Hair follicle dermal papilla cell (primary cell): ENCODE data around the gene SP9. TPM values are rescaled to one million over a fixed set of nuclear protein-coding genes. Genes with fewer than 3 reads are reported as not detected.

Source experiments
- total RNA-seq: library from RNA; depleted of rRNA; stranded (reverse); fragments of >200 nt; gene quantifications from 2 replicates; pipeline ENCODE4 v1.2.3, GENCODE V29; 2012

Gene SP9
- under 0.01 and 0.12 TPM in 2 replicates for total RNA-seq

GRCh38 chr2:174334781-174335251, at the start of gene SP9:
Gene SP9 (plus strand): TSS chr2:174334954. CDS start chr2:174335093, 139 bp downstream.

Other genes with a start within 250 kb of the SP9 start
- gene OLA1, start 86.4 kb upstream of the SP9 start, total RNA-seq, result 68.3 and 77.4 TPM in 2 replicates
- gene SCRN3, start 60.8 kb downstream of the SP9 start, total RNA-seq, result 26.0 and 27.1 TPM in 2 replicates
- gene GPR155, start 152.1 kb downstream of the SP9 start, total RNA-seq, result 3.6 and 4.9 TPM in 2 replicates